Smooth muscle cell (in vitro differentiated cells): Measurements from ENCODE around the gene CASP5. TPM values are rescaled to one million over a fixed set of nuclear protein-coding genes. Genes with fewer than 3 reads are reported as not detected.

ENCODE experiments used
- DNase-seq: peaks from one replicate; lab custom pipeline; 2025; ENCODE audit not compliant: unreplicated experiment; lab: John Stamatoyannopoulos, UW
- H2AFZ ChIP-seq: fragments of 200-600 bp; sonication (generic); 2 replicates; pipeline ENCODE4 v1.6.0; 2016; ENCODE audit warnings: antibody characterized with exemption, low read depth, mild to moderate bottlenecking
- H3F3A ChIP-seq: fragments of 200-600 bp; sonication (generic); 2 replicates; pipeline ENCODE4 v1.6.0; 2017; ENCODE audit warnings: antibody characterized with exemption, low read depth
- H3K27ac ChIP-seq: fragments of 200-600 bp; sonication (generic); 2 replicates; pipeline ENCODE4 v1.5.1; 2016; ENCODE audit warnings: low read depth, mild to moderate bottlenecking
- H3K27me3 ChIP-seq: fragments of 200-600 bp; sonication (generic); 2 replicates; pipeline ENCODE4 v1.6.1; 2016; ENCODE audit warnings: low read depth, mild to moderate bottlenecking
- H3K36me3 ChIP-seq: fragments of 200-600 bp; sonication (generic); 2 replicates; pipeline ENCODE4 v1.5.1; 2016; ENCODE audit warnings: low read depth
- H3K4me1 ChIP-seq: fragments of 200-600 bp; sonication (generic); 2 replicates; pipeline ENCODE4 v1.5.1; 2016; ENCODE audit warnings: low read depth
- H3K4me2 ChIP-seq: fragments of 200-600 bp; sonication (generic); 2 replicates; pipeline ENCODE4 v1.6.0; 2016; ENCODE audit warnings: mild to moderate bottlenecking
- H3K4me3 ChIP-seq: fragments of 200-600 bp; sonication (generic); 2 replicates; pipeline ENCODE4 v1.5.1; 2016; ENCODE audit warnings: mild to moderate bottlenecking
- H3K79me2 ChIP-seq: fragments of 200-600 bp; sonication (generic); 2 replicates; pipeline ENCODE4 v1.6.0; 2016; ENCODE audit warnings: low read depth, mild to moderate bottlenecking
- H3K9ac ChIP-seq: fragments of 200-600 bp; sonication (generic); 2 replicates; pipeline ENCODE4 v1.6.0; 2016; ENCODE audit warnings: low read depth
- H3K9me3 ChIP-seq: fragments of 200-600 bp; sonication (generic); replicated peaks from 2 replicates; pipeline ENCODE4 v1.5.1; 2016; ENCODE audit warnings: low read depth
- H4K20me1 ChIP-seq: fragments of 200-600 bp; sonication (generic); 2 replicates; pipeline ENCODE4 v1.6.0; 2016; ENCODE audit warnings: low read depth
- WGBS: methylation state at CpG from one replicate; pipeline ENCODE4 v1.1.7; 2016; ENCODE audit warnings: low lambda C conversion rate; 5-methylcytosine and 5-hydroxymethylcytosine counted together
- polyA plus RNA-seq: library from polyadenylated mRNA; unstranded; fragments of >200 nt; fragmentation: Nextera tagmentation; extraction: Ambion mirVana; gene quantifications from 2 replicates; pipeline ENCODE4 v1.2.1, GENCODE V29; 2016
- total RNA-seq: library from RNA; depleted of rRNA; stranded (reverse); fragments of >200 nt; gene quantifications from 2 replicates; pipeline ENCODE4 v1.2.3, GENCODE V29; 2014
- TF ChIP-seq, protein P1 (sequence below): fragments of 200-600 bp; sonication (generic); IDR thresholded peaks from 2 replicates; pipeline ENCODE4 v1.5.1; 2017; ENCODE audit warnings: borderline replicate concordance, mild to moderate bottlenecking, antibody characterized with exemption; ENCODE audit not compliant: insufficient read depth, poor library complexity, severe bottlenecking

Gene CASP5
- total and polyA plus RNA-seq, 2 experiments from 2014 or later, result not detected

DNA sequence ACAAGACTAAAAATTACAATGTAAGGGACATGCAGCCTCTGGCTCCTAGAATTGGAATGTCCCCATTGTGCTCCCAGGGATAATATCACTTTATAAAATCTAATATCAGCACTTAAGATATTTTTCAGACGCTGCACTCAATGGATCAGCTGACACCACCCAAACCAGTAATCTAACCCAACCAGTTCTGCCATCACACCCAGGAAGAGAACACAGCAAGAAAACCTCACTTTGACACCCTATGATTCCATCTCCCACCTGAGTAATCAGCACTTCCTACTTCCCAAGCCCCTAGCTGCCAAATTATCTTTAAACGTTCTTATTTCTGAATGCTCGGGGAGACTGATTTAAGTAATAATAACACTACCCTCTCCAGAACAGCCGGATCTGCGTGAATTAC lies 57.2 kb downstream of the CASP5 start:
- Histone ChIP-seq H3K4me2 (no peak overlapping the region), H3K9me3 (no peaks in the 10 kb centered on the region), H2AFZ (no peak overlapping the region), H3K79me2 (no peaks in the 10 kb centered on the region), H4K20me1 (no peaks in the 10 kb centered on the region), H3K27me3 (no peaks in the 10 kb centered on the region), H3K27ac (no peak overlapping the region), H3F3A (no peaks in the 10 kb centered on the region), H3K4me3 (no peak overlapping the region), H3K9ac (no peak overlapping the region), H3K36me3 (no peaks in the 10 kb centered on the region), H3K4me1 (no peaks in the 10 kb centered on the region)
- WGBS, result 89% methylated on average over 5 of the region's 5 CpGs
- no peak for DNase-seq
- TF ChIP-seq, protein P1, sequence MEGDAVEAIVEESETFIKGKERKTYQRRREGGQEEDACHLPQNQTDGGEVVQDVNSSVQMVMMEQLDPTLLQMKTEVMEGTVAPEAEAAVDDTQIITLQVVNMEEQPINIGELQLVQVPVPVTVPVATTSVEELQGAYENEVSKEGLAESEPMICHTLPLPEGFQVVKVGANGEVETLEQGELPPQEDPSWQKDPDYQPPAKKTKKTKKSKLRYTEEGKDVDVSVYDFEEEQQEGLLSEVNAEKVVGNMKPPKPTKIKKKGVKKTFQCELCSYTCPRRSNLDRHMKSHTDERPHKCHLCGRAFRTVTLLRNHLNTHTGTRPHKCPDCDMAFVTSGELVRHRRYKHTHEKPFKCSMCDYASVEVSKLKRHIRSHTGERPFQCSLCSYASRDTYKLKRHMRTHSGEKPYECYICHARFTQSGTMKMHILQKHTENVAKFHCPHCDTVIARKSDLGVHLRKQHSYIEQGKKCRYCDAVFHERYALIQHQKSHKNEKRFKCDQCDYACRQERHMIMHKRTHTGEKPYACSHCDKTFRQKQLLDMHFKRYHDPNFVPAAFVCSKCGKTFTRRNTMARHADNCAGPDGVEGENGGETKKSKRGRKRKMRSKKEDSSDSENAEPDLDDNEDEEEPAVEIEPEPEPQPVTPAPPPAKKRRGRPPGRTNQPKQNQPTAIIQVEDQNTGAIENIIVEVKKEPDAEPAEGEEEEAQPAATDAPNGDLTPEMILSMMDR, result no peak

DNA sequence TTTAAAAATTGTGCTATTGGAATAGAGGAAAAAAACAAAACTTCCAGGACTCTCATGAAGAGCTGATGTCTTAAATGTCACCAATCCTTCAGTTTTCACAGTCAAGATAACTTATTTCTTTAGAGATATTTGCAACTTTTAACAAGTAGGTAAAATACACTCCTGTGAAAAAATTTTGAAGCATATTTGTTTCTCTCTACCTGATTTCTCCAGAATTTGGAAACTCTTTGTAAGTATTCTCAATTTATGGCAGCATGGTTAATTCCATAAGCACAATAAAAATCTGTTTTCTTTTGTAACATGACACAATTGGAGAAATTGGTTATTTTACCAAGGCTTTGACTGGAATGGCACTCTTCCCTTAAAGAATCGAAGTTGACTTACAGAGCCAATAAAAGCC lies 58.7 kb downstream of the CASP5 start:
- no peak overlapping the region for H3K4me2 ChIP-seq
- no peak for DNase-seq
- H3K79me2 ChIP-seq, result no peaks in the 10 kb centered on the region
- no peak overlapping the region for H3K27ac ChIP-seq
- WGBS, result 97% methylated on average over 1 of the region's 1 CpG
- H3K4me1 ChIP-seq, result no peaks in the 10 kb centered on the region
- H4K20me1 ChIP-seq, result no peaks in the 10 kb centered on the region
- no peak overlapping the region for H3K9ac ChIP-seq
- H3F3A ChIP-seq, result no peaks in the 10 kb centered on the region
- no peaks in the 10 kb centered on the region for H3K27me3 ChIP-seq
- H3K36me3 ChIP-seq, result no peaks in the 10 kb centered on the region
- TF ChIP-seq, protein P1, result no peak
- H2AFZ ChIP-seq, result no peak overlapping the region
- H3K4me3 ChIP-seq, result no peak overlapping the region
- no peaks in the 10 kb centered on the region for H3K9me3 ChIP-seq

DNA sequence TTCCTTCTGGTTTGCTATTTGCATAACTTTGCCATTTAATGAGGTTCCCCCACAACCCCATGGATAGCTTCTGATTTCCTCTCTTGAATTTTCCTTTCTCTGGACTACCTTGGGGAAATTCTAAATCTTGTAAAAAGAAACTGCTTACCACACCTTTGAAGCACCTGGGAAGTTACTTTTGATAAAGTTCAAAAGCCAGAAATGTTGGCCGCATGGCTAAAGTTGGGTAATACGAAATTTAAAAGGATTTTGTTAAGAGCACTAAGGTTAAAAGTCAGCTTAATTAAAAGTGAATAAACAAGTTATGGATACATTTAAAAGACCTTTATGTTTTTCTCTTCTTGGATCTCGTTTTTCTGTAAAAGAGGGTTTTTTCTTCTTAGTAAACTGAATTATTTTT lies 60.1 kb downstream of the CASP5 start:
- 89% methylated on average over 3 of the region's 3 CpGs for WGBS
- H3K27ac ChIP-seq, result no peak overlapping the region
- TF ChIP-seq, protein P1, result no peak

DNA sequence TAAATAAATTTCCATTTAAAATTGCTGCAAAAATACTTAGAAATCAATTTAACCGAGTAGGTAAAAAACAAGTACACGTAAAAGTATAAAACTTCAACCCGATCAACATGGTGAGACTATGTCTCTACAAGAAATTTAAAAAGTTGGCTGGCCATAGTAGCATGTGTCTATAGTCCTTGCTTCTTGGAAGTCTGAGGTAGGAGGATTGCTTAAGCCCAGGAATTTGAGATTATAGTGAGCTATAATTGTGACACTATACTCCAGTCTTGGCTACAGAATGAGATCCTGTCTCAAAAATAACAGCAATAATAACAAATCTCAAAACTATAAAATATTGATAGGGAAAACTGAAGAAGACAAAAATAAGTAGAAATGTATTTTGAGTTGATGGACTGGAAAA lies 65.7 kb downstream of the CASP5 start:
- Histone ChIP-seq H3K36me3 (no peaks in the 10 kb centered on the region), H3K9ac (no peak overlapping the region), H2AFZ (no peak overlapping the region), H3K4me2 (no peak overlapping the region), H3K9me3 (no peaks in the 10 kb centered on the region), H3K4me3 (no peak overlapping the region), H3K79me2 (no peaks in the 10 kb centered on the region), H4K20me1 (no peaks in the 10 kb centered on the region), H3K4me1 (no peaks in the 10 kb centered on the region), H3K27me3 (no peaks in the 10 kb centered on the region), H3K27ac (no peak overlapping the region), H3F3A (no peaks in the 10 kb centered on the region)
- 79% methylated on average over 3 of the region's 3 CpGs for WGBS
- no peak for DNase-seq
- TF ChIP-seq, protein P1, result no peak

More for the DNA sequence above, 60.1 kb downstream of the CASP5 start:
- no peaks in the 10 kb centered on the region for H3K9me3 ChIP-seq
- H3K79me2 ChIP-seq, result no peaks in the 10 kb centered on the region
- no peak for DNase-seq
- H2AFZ ChIP-seq, result no peak overlapping the region
- no peaks in the 10 kb centered on the region for H3K4me1 ChIP-seq
- no peaks in the 10 kb centered on the region for H3K27me3 ChIP-seq
- no peak overlapping the region for H3K4me3 ChIP-seq
- no peaks in the 10 kb centered on the region for H4K20me1 ChIP-seq
- no peak overlapping the region for H3K4me2 ChIP-seq
- H3F3A ChIP-seq, result no peaks in the 10 kb centered on the region
- H3K36me3 ChIP-seq, result no peaks in the 10 kb centered on the region
- H3K9ac ChIP-seq, result no peak overlapping the region
